ENCODE results near the gene NRXN3.

NRXN3 gene

GRCh38 chr14:79831195-79831892 is 1661.2 kb downstream of the NRXN3 start:
- Mint-ChIP-seq H3K27me3 (ENCODE audit: low read depth, poor library complexity) (no peaks in the 10 kb centered on the region), H3K4me1 (peaks cover 26% of the 10 kb centered on the region), H3K27ac (no peak overlapping the region), H3K4me3 (no peak overlapping the region), H3K9me3 (no peaks in the 10 kb centered on the region), H3K36me3 (ENCODE audit: low read depth) (peaks cover 14% of the 10 kb centered on the region)
- DNase-seq = no peak
- TF ChIP-seq CTCF (IDR thresholded peaks at IDR 0.05) = no peak

DNA sequence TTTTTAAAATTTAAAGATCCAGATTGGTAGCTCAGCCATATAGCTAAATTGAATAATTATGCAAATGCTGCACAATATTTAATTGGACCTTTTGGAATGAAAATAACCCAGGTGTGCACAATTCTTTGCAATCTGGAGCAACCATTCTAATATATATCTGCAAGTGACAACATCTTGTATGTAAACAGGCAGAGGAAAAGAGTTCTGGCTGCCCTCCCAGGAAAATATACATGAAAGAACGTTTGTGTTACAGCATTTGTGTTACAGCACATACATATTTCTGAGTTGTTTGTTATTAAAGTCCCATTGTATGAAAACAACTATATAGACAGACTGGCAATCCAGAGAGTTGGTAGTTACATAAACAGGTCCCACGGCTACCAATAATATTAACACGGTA is 1663.6 kb downstream of the NRXN3 start:
- DNase-seq = no peak
- Mint-ChIP-seq H3K9me3 (no peaks in the 10 kb centered on the region), H3K4me1 (peaks cover 26% of the 10 kb centered on the region), H3K27ac (no peak overlapping the region), H3K27me3 (ENCODE audit: low read depth, poor library complexity) (no peaks in the 10 kb centered on the region), H3K4me3 (no peak overlapping the region), H3K36me3 (ENCODE audit: low read depth) (no peaks in the 10 kb centered on the region)
- TF ChIP-seq CTCF (IDR thresholded peaks at IDR 0.05) = no peak

DNA sequence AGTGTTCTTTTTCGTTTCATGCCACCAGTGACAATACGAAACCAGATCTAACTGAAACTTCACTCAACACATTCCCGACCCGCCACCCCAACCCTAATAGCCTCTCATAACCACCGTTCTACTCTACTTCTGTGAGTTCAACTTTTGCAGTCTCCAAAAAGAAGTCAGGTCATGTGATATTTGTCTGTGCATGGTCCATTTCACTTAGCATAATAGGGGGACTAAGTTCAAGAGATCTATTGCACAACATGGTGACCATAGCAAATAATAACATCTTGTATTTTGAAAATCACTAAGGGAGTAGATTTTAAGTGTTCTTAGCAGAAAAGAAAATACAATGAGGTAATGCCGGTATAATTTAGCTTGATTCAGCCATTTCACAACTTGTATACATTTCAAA is 1664.7 kb downstream of the NRXN3 start:
- Mint-ChIP-seq H3K27ac (peak overlapping the region; percentile 25), H3K9me3 (no peaks in the 10 kb centered on the region)
- no peak for TF ChIP-seq CTCF (IDR thresholded peaks at IDR 0.05)

DNA sequence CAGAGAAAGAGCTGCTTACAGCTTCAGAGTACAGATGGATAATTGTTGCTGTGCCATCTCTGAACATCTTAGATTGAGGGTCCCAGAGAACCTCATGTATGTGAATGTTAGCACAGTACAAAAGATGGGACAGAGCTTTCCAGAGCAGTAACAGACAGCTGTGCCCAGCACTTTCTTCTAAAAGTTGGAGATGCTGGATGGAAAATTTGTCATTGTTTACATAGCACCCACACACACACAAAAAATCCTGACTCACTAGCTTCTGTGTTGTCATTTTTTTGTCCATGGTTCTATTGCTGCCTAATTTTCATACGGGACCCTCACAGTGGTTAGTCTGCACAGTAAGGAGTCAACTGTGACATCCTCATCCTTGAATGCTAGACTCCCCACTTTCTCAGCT is 1666.4 kb downstream of the NRXN3 start:
- Mint-ChIP-seq H3K36me3 (ENCODE audit: low read depth) (no peaks in the 10 kb centered on the region), H3K27me3 (ENCODE audit: low read depth, poor library complexity) (no peaks in the 10 kb centered on the region), H3K4me3 (no peak overlapping the region), H3K4me1 (peaks cover 35% of the 10 kb centered on the region), H3K9me3 (no peaks in the 10 kb centered on the region), H3K27ac (no peak overlapping the region)
- DNase-seq = no peak
- TF ChIP-seq CTCF (IDR thresholded peaks at IDR 0.05) = no peak

More for the DNA sequence above, 1664.7 kb downstream of the NRXN3 start:
- H3K4me1 Mint-ChIP-seq = peaks cover 37% of the 10 kb centered on the region
- H3K4me3 Mint-ChIP-seq = no peak overlapping the region
- no peak for DNase-seq
- H3K27me3 Mint-ChIP-seq (ENCODE audit: low read depth, poor library complexity) = no peaks in the 10 kb centered on the region
- H3K36me3 Mint-ChIP-seq (ENCODE audit: low read depth) = no peaks in the 10 kb centered on the region

GRCh38 chr14:79837699-79838098 is 1667.5 kb downstream of the NRXN3 start:
- peaks cover 26% of the 10 kb centered on the region for H3K4me1 Mint-ChIP-seq
- H3K27me3 Mint-ChIP-seq (ENCODE audit: low read depth, poor library complexity) = no peaks in the 10 kb centered on the region
- no peak for TF ChIP-seq CTCF (IDR thresholded peaks at IDR 0.05)
- no peaks in the 10 kb centered on the region for H3K9me3 Mint-ChIP-seq
- H3K27ac Mint-ChIP-seq = no peak overlapping the region
- H3K36me3 Mint-ChIP-seq (ENCODE audit: low read depth) = no peaks in the 10 kb centered on the region
- no peak for DNase-seq
- no peak overlapping the region for H3K4me3 Mint-ChIP-seq

DNA sequence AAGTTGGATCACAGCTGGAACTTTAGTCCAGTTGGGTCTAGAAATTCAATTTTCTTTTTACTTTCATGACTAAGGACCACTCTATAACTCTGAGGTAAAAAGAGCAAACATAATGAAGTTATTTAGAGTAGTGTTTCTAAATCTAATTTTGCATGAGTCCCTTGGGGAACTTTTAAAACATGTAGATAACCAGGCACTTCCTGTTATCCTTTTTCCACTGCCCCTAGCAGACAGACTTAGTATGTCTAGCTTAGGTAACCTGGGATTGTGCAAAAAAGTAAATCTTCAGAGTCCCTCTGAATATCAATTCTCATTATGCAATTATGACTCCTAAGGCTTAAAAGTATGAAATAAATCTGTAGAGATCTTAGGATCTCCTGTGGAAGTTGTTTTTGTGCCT is 1669.9 kb downstream of the NRXN3 start:
- peaks cover 20% of the 10 kb centered on the region for H3K4me1 Mint-ChIP-seq
- H3K36me3 Mint-ChIP-seq (ENCODE audit: low read depth) = peaks cover 6% of the 10 kb centered on the region
- H3K9me3 Mint-ChIP-seq = peaks cover 5% of the 10 kb centered on the region
- no peak overlapping the region for H3K4me3 Mint-ChIP-seq
- TF ChIP-seq CTCF (IDR thresholded peaks at IDR 0.05) = no peak
- no peak overlapping the region for H3K27ac Mint-ChIP-seq
- DNase-seq = no peak
- no peaks in the 10 kb centered on the region for H3K27me3 Mint-ChIP-seq (ENCODE audit: low read depth, poor library complexity)

All from nephron progenitor cell (in vitro differentiated cells).